Vagina (tissue), 2 donors: ENCODE results near the gene RBM19.

Experiments
- CTCF ChIP-seq, 3 experiments: fragments of 450-650 bp in 2 of 3; fragments of 200-600 bp in 1 of 3; sonication (generic) in 1 of 3; IDR thresholded peaks; one replicate each; pipeline ENCODE4 v1.5.1; 2017 to 2019; ENCODE audit warnings: antibody characterized with exemption in 3 of 3, mild to moderate bottlenecking in 2 of 3, moderate library complexity in 2 of 3
- POLR2AphosphoS5 ChIP-seq, 2 donors: sonication (generic); formaldehyde crosslinking; IDR thresholded peaks; one replicate each; pipeline ENCODE4 v1.9.0; 2017; ENCODE audit warnings: antibody characterized with exemption in 2 of 2, mild to moderate bottlenecking in 2 of 2, low read depth in 1 of 2; ENCODE audit not compliant: insufficient read depth in 1 of 2

DNA sequence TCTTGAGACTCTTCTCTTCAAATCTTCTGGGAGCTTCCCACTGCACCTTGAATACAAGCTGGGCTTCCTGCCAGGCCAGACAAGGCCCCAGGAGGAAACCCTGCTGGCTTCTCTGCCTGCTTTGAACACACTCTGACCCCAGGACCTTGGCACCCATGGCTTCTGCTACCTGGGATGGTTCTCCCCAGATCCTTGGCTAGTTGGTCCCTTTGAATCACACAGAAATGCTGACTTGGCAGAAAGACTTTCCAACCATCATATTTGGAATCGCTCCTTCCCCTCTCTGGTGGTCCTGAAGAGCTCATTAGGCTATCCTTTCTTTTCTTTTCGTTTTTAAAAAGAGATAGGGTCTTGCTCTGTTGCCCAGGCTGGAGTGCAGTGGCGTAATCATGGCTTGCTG, 132.7 kb downstream of the RBM19 start:
- no peak for TF ChIP-seq CTCF (IDR thresholded peaks at IDR 0.05)
- no peak for TF ChIP-seq POLR2AphosphoS5 (IDR thresholded peaks at IDR 0.05; ENCODE audit: insufficient read depth in 1 of 2, low read depth in 1 of 2)
